ENCODE data around the gene CMTM2. TPM values are rescaled to one million over a fixed set of nuclear protein-coding genes. Genes with fewer than 3 reads are reported as not detected.
"Not testable (repeated sequence)": the region's sequence is repeated elsewhere in the genome, so short reads cannot be mapped to it uniquely, and the experiment has no call there.

The CMTM2 gene
- total RNA-seq, 1 donor from 2014 or later, result not detected

- Histone ChIP-seq H3K9me3 (no peaks in the 10 kb centered on the region), H3K27me3 (no peaks in the 10 kb centered on the region), H3K36me3 (peaks cover 0 to 11% of the 10 kb centered on the region in 2 donors), H3K4me1 (peaks cover 29% of the 10 kb centered on the region), H3K27ac (no peak overlapping the region), H3K4me3 (no peak overlapping the region)
- DNase-seq (ENCODE audit: extremely low spot score in 2 of 2), result no peak
- TF ChIP-seq CTCF (IDR thresholded peaks at IDR 0.05), result no peak
- no peak for TF ChIP-seq POLR2A (IDR thresholded peaks at IDR 0.05)
- no peak for TF ChIP-seq POLR2AphosphoS5 (IDR thresholded peaks at IDR 0.05; ENCODE audit: insufficient read depth in 1 of 2, low read depth in 1 of 2)
- intact Hi-C loops (cut with DNase I), result loop anchor here (10.0 kb wide), 1 partner anchor 245 kb away; no protein-coding TSS in a partner anchor
These were observed 40.5 kb downstream of the CMTM2 start for GRCh38 chr16:66619534-66620428.

GRCh38 chr16:66620429-66620795 is 41.1 kb downstream of the CMTM2 start:
- intact Hi-C loops (cut with DNase I), result no loop called here
- H3K27ac ChIP-seq, result no peak overlapping the region

DNA sequence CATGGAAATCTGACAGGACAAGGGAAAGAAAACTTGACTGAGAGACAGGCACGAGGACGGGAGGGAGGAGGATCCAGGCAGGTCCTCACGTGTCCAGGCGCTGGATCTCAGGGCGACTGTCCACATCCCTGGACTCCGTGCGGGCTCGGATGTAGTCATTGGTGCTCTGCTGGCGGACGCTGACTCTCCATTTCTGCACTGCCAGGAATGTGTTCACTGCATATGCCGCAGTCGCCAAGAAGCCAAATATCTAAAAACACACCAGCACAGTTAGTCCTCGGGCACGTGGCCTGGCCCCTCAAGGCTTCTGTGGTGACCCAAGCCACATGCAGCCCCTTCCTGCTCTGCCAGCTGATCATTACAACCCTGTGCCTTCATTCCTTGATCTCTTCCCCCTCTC is 42.7 kb downstream of the CMTM2 start:
- H3K4me3 ChIP-seq, result no peak overlapping the region
- no peak for TF ChIP-seq POLR2A (IDR thresholded peaks at IDR 0.05)
- no peak for TF ChIP-seq CTCF (IDR thresholded peaks at IDR 0.05)
- TF ChIP-seq POLR2AphosphoS5 (IDR thresholded peaks at IDR 0.05; ENCODE audit: insufficient read depth in 1 of 2, low read depth in 1 of 2), result no peak
- peaks cover 29% of the 10 kb centered on the region for H3K4me1 ChIP-seq
- no peak overlapping the region for H3K27ac ChIP-seq
- H3K27me3 ChIP-seq, result no peaks in the 10 kb centered on the region
- intact Hi-C loops (cut with DNase I), result no loop called here
- H3K36me3 ChIP-seq, result peaks cover 0 to 11% of the 10 kb centered on the region in 2 donors
- no peak for DNase-seq (ENCODE audit: extremely low spot score in 2 of 2)
- no peaks in the 10 kb centered on the region for H3K9me3 ChIP-seq

More at GRCh38 chr16:66620429-66620795, 41.1 kb downstream of the CMTM2 start:
- no peak for TF ChIP-seq POLR2A (IDR thresholded peaks at IDR 0.05)
- TF ChIP-seq POLR2AphosphoS5 (IDR thresholded peaks at IDR 0.05; ENCODE audit: insufficient read depth in 1 of 2, low read depth in 1 of 2), result no peak
- TF ChIP-seq CTCF (IDR thresholded peaks at IDR 0.05), result no peak
- no peak for DNase-seq (ENCODE audit: extremely low spot score in 2 of 2)
- Histone ChIP-seq H3K4me1 (peaks cover 29% of the 10 kb centered on the region), H3K9me3 (no peaks in the 10 kb centered on the region), H3K36me3 (peaks cover 0 to 11% of the 10 kb centered on the region in 2 donors), H3K4me3 (no peak overlapping the region), H3K27me3 (no peaks in the 10 kb centered on the region)

GRCh38 chr16:66622863-66623262 is 43.6 kb downstream of the CMTM2 start:
- Histone ChIP-seq H3K27ac (no peak overlapping the region), H3K9me3 (no peaks in the 10 kb centered on the region), H3K27me3 (no peaks in the 10 kb centered on the region), H3K36me3 (peaks cover 0 to 11% of the 10 kb centered on the region in 2 donors), H3K4me3 (no peak overlapping the region), H3K4me1 (peaks cover 22% of the 10 kb centered on the region)
- no peak for TF ChIP-seq POLR2AphosphoS5 (IDR thresholded peaks at IDR 0.05; ENCODE audit: insufficient read depth in 1 of 2, low read depth in 1 of 2)
- TF ChIP-seq CTCF (IDR thresholded peaks at IDR 0.05), result no peak
- DNase-seq (ENCODE audit: extremely low spot score in 2 of 2), result no peak
- intact Hi-C loops (cut with DNase I), result no loop called here

- TF ChIP-seq CTCF (IDR thresholded peaks at IDR 0.05), result no peak
- no peak for TF ChIP-seq POLR2A (IDR thresholded peaks at IDR 0.05)
- TF ChIP-seq POLR2AphosphoS5 (IDR thresholded peaks at IDR 0.05; ENCODE audit: insufficient read depth in 1 of 2, low read depth in 1 of 2), result no peak
- Histone ChIP-seq H3K27me3 (no peaks in the 10 kb centered on the region), H3K4me1 (peaks cover 13% of the 10 kb centered on the region), H3K36me3 (peaks cover 0 to 11% of the 10 kb centered on the region in 2 donors), H3K4me3 (no peak overlapping the region), H3K9me3 (no peaks in the 10 kb centered on the region), H3K27ac (no peak overlapping the region)
- DNase-seq (ENCODE audit: extremely low spot score in 2 of 2), result no peak
- intact Hi-C loops (cut with DNase I), result no loop called here
These were observed 44.5 kb downstream of the CMTM2 start for GRCh38 chr16:66623755-66624154.

DNA sequence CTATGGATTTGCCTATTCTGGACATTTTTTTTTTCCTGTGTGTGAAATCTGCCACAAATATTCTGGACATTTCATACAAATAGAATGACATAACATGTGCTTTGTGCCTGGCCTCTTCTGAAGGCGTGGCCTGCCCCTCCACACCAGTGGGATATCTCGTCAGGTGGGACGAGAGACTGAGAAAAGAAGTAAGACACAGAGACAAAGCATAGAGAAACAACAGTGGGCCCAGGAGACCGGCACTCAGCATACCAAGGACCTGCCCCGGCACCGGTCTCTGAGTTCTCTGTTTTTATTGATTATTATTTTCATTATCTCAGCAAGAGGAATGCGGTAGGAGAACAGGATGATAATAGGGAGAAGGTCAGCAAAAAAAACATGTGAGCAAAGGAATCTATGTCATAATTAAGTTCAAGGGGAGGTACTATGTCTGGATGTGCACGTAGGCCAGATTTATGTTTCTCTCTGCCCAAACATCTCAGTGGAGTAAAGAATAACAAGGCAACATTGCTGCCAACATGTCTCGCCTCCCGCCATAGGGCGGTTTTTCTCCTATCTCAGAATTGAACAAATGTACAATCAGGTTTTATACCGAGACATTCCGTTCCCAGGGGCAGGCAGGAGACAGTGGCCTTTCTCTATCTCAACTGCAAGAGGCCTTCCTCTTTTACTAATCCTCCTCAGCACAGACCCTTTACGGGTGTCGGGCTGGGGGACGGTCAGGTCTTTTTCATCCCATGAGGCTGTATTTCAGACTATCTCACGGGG is 48.5 kb downstream of the CMTM2 start:
- H3K27me3 ChIP-seq; intact Hi-C loops (cut with DNase I); H3K4me3 ChIP-seq; DNase-seq (ENCODE audit: extremely low spot score in 2 of 2); H3K9me3 ChIP-seq; H3K27ac ChIP-seq; H3K36me3 ChIP-seq; H3K4me1 ChIP-seq: not testable (repeated sequence)
